Measurements from ENCODE around the gene PPP2R5B. TPM values are rescaled to one million over a fixed set of nuclear protein-coding genes. Genes with fewer than 3 reads are reported as not detected.
A peak's percentile ranks its signal among the peaks of the same experiment; 100 is the strongest.

PPP2R5B gene
- total RNA-seq (2021; ENCODE audit: unreplicated experiment) (14.0 TPM), Bru-seq, nascent RNA (percentile 47 among the genes with signal in this experiment), BruChase-seq, experiment 1, labeled RNA remaining after a 2-hour chase (percentile 58 among the genes with signal in this experiment), BruChase-seq, experiment 2, labeled RNA remaining after a 6-hour chase (percentile 64 among the genes with signal in this experiment)
- 21.5 TPM for polyA plus RNA-seq (2012; ENCODE audit: insufficient read length)
- long read RNA-seq, transcript PPP2R5B-201 (14 exons, 2,745 nt): major isoform, 7 of 31 reads
- long read RNA-seq, partial matches to known transcripts: 10 of 31 reads
- long read RNA-seq, other reads (novel, unspliced or antisense): 14 of 31 reads

DNA sequence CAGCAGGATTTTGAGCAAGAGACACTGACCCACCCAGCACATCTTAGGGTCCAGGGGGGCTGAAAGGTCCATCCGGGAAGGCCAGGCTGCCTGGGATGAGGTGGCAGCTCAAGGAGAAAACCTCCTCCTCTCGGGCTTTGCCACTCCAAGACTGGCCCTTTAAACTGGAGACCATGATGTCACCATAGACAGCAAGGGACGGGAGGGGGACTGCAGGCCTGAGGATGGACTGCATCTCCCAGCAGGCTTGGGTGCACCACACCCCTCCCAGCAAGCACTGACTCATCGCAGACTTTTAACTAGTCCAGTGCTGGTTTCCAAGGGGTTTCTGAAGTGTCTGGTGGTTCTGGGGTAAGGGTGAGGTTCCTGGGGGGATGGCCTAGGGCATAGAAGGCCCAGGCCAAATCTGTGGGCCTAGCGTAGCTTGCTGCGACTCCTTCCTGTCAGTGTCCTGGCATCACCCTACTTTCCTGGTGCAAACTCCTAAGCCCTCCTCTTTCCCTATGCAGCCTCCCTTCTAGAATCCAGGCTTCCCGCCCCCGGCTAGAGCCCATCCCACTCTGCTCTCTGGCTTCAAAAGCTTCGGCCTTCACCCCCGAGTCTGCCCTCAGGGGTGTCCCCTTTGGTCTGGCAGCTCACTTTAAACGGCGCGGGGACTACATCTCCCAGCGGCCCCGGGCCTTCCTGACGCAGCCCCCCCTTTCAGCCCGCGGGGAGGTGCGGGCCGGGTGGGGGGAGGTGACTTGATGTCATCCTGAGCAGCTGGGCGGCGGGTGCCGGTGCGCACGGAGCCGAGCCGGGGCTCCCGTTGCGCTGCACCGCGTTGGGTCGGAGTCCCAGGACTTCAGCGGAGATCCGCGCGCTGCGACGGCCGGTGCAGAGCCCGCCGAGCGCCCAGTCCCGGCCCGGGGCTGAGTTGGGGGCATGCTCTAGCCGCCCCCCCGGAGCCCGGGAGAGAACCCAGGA, at the start of gene PPP2R5B:
TSS of gene PPP2R5B (plus strand) at position 746 of the 966 bp plus-strand sequence. CDS start 1,046 bp downstream, outside the sequence.
- ChIA-PET POLR2A (interaction anchor here (0.6 to 1.0 kb wide), 3 partner anchors 27 to 242 kb away, joined by 4 to 16 read pairs (median 5); no protein-coding TSS in a partner anchor), CTCF (interaction anchor here (0.6 kb wide), 1 partner anchor 139 kb away, joined by 3 read pairs; no protein-coding TSS in a partner anchor)
- Histone ChIP-seq H3K4me3 (ENCODE audit: low read depth in 2 of 2, low read length in 2 of 2) (peak within 1 kb of the TSS; percentile 73 to 90), H3K36me3 (ENCODE audit: control insufficient read depth, insufficient read depth, low read length) (no peaks in the 10 kb centered on the region; the same call in 1 of the 2 replicates), H3K4me1 (ENCODE audit: control insufficient read depth, insufficient read depth, low read length) (peaks cover 8% of the 10 kb centered on the region; the same call in 1 of the 2 replicates), H3K27me3 (ENCODE audit: control insufficient read depth, insufficient read depth, low read length) (no peaks in the 10 kb centered on the region), H3K9me3 (ENCODE audit: control insufficient read depth, insufficient read depth, low read depth, low read length) (no peaks in the 10 kb centered on the region), H3K27ac (ENCODE audit: low read length) (peak within 1 kb of the TSS; percentile 83)
- peak; percentile 83 for DNase-seq (ENCODE audit: low read depth, low spot score)
- BruUV-seq (replicated peaks): no TSS peak
- TF ChIP-seq SIN3A (IDR thresholded peaks at IDR 0.05; ENCODE audit: borderline replicate concordance, insufficient read depth, low read depth, low read length): peak; percentile 78; the same call in 1 of the 2 replicates
- TF ChIP-seq POLR2AphosphoS5 (IDR thresholded peaks at IDR 0.05; ENCODE audit: low read depth, low read length): 0 out of 2 replicates have a peak, but pooled peaks have one; percentile 21
- no peak for TF ChIP-seq REST (IDR thresholded peaks at IDR 0.05; ENCODE audit: insufficient read depth in 1 of 2, low read depth in 2 of 2, low read length in 1 of 2)
- peak; percentile 41; the same call in 1 of the 2 replicates for TF ChIP-seq TCF7L2 (IDR thresholded peaks at IDR 0.05; ENCODE audit: low read depth, low read length)
- in situ Hi-C loops (cut with HindIII; ENCODE audit: low pct_unique_long_range_greater_than_20kb, low sequenced_read_pairs): no loop called here
- ATAC-seq: peak; percentile 97
- intact Hi-C loops (cut with micrococcal nuclease; ENCODE audit: unreplicated experiment): no loop called here

- peaks cover 59% of the 10 kb centered on the region for H3K4me1 ChIP-seq (ENCODE audit: control insufficient read depth, insufficient read depth, low read length)
- BruUV-seq (replicated peaks): no TSS peak
- intact Hi-C loops (cut with micrococcal nuclease; ENCODE audit: unreplicated experiment): no loop called here
These were observed 48.9 kb upstream of the PPP2R5B start for GRCh38 chr11:64875369-64876228.

More at GRCh38 chr11:64875369-64876228, 48.9 kb upstream of the PPP2R5B start:
- ChIA-PET CTCF (interaction anchor here (0.7 to 2.1 kb wide), 3 partner anchors 11 to 76 kb away, joined by 3 to 8 read pairs (median 7); no protein-coding TSS in a partner anchor), POLR2A (interaction anchor here (0.6 kb wide), 1 partner anchor 16 kb away, joined by 7 read pairs; no protein-coding TSS in a partner anchor)
- H3K4me3 ChIP-seq (ENCODE audit: low read depth in 2 of 2, low read length in 2 of 2): peak overlapping the region; percentile 88 to 99
- peak overlapping the region; percentile 89 for H3K27ac ChIP-seq (ENCODE audit: low read length)
- H3K27me3 ChIP-seq (ENCODE audit: control insufficient read depth, insufficient read depth, low read length): no peaks in the 10 kb centered on the region
- in situ Hi-C loops (cut with HindIII; ENCODE audit: low pct_unique_long_range_greater_than_20kb, low sequenced_read_pairs): no loop called here
- H3K36me3 ChIP-seq (ENCODE audit: control insufficient read depth, insufficient read depth, low read length): peaks cover 9% of the 10 kb centered on the region
- no peaks in the 10 kb centered on the region for H3K9me3 ChIP-seq (ENCODE audit: control insufficient read depth, insufficient read depth, low read depth, low read length)
- DNase-seq (ENCODE audit: low read depth, low spot score): no peak
- TF ChIP-seq CTCF (IDR thresholded peaks at IDR 0.05): peak; percentile 57
- no peak for TF ChIP-seq TCF7L2 (IDR thresholded peaks at IDR 0.05; ENCODE audit: low read depth, low read length)
- ATAC-seq: no peak

Data from Panc1 (cell line).